Colon (tissue), 2 donors: ENCODE data around the gene ATG2B.

ENCODE experiments used
- FAIRE-seq: peaks from 2 replicates; lab custom pipeline; 2012; peaks lifted over from hg19 to GRCh38; lab: Jason Lieb, UNC
- donor health status: control.
- donor health status: control.

ATG2B gene

DNA sequence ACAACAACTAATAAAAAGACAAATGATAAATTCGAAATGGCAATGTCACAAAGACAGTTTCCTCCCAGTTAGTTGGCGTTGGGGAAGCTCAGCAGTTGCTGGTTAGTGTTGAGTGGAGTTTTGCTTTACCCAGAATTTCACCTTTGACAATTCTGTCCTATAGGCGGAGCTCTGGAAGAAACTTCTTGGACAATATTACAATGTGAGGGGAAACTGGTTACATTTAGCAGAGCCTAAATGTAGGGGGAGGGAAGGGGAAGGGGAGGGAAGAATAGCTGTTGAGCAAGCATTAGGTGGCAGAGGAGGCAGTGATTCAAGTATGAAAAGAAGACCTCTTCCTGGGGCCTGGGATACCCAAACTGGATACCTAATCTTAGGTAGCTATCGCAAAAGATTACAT is 55.7 kb downstream of the ATG2B start:
- FAIRE-seq, result no peak

DNA sequence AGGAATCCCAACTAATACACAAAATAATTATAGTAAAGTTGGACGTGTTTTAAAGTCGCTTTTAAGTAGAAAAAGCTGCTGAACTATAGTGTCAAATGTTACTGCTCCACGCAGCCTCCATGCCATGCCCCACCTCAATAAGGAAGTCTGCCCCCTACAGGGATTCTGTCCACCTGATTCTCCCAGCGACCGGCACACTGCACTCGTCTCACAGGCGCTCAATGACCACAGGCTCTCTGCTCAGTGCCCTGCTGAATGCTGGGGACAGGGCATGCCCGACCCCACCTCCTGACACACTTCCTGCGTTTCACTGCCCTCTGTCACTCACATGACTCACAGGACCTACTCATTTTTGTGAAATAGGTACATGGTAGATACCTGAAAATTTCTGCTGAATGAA is 58.2 kb downstream of the ATG2B start:
- FAIRE-seq, result no peak

DNA sequence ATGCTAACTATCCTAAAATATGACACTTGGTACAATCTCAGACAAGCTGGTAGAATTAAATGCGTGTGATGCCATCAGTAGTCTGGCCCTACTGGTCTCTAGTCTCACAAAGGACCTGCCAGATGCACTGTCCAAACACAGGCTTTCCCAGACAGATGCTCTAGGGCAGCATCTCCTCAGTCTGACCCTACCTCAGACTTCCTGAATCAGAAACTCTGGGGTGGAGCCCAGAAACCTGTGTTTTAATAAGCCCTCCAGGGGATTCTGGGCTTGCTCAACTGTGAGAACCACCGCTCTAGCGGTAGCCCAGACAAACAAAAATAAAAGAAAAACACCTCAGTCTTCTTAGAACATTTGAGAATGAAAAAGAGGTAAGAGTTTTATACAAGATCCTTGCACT is 59.2 kb downstream of the ATG2B start:
- no peak for FAIRE-seq

DNA sequence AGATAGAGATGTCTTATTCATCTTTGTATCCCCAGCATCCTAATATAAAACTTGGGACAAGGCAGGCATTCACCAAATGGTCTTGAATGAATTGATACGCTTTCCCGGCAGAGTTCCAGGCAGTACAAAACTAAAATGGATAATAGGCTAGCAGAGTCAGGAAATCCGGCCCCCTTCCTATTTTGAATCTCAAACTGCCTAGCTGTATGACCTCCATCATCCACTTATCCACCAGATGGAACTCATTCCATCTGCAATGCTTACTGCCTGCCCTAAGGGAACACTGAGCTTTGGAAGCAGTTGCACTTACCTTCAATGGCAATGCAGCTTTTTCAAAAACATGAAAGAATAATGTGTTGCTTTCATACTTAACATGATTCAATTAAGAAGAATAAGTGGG is 63.7 kb downstream of the ATG2B start:
- FAIRE-seq, result no peak

DNA sequence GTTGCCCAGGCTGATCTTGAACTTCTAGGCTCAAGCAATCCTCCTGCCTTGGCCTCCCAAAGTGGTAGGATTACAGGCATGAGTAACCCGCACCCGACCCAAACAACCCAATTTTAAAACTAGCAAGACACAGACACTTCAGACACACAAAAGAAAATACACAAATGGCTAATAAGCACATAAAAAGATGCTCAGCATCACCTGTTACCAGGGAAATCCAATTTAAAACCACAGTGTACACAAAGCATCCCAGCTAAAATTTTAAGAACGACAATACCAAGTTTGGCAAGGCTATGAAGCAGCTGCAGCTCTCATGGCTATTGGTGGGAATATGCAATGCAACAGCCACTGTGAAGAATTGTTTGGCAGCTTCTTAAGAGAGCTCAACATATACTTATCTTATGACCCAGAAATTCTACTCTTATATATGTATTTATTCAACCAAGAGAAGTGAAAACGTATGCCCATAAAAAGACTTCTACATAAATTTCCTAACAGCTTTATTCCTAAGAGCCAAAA is 65.1 kb downstream of the ATG2B start:
- no peak for FAIRE-seq

DNA sequence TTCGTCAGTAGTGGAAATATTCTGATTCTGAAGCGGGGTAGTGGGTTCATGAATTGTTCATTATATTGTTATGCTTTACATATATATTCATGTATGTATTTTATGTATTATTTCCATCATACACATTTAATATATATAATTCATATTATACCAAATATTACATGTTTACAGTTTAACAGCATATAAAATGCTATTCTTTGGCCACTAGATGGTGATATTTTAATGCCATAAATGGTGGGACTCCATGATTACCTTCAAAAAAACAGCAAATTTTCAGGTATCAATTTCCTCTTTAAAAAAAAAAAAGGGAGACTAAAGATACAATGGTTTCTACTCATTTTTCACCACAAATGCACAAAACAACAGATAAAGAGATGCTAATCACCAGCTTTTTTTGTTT is 66.1 kb downstream of the ATG2B start:
- FAIRE-seq, result peak; percentile 60

DNA sequence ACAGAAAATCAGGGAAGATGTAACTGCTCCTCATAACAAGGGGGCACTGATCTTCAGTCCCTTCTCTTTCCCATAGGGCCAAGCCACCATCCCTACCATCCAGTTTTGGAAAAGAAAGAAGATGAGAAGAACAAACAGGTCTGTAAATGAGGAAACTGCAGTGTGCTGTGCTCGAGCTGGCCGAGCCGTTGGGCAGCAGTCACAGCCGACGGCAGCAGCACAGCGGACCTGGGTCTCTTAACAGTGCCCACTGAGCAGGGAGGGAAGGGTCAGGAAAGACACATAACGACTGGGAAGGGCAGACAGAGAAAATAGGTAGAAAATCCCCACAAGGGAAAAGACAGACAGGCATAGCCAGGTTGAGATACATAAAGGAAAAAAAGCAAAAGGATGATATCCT is 68.9 kb downstream of the ATG2B start:
- FAIRE-seq, result no peak

DNA sequence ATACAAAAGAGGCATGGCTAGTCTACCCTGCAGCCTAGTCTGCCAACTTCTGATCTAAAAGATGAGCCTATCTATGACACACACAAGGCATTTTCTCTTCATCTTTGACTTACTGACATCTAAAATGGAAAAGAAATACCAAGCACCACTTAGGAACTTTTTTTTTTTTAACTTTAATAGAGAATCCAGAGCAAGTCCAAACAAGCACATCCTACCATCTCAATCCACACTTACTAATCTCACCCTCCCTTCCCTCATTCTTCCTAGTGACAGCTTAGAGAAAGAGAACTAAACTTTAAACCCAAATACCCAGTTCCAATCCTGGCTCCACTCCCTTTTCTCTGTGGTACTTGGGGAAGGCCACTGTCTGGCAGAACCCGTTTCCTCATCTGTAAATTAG is 75.3 kb downstream of the ATG2B start:
- FAIRE-seq, result no peak

DNA sequence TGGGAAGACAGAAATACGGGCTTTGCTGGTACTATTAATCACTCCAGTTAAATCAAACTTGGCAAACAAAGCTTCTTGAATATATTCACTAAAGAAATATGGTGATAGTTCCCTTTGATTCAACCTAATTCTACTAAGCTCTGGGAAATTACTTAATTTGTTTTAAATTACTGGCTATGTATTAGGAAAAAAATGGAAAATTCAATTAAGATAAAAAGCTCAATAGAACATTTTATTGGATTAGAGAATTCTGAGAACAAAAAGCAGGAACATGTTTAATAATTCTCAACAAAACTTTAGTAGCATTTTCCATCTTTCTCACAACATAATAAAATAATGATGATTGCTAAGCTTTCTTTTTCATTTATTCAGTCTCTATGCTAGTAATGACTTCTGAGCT is 76.9 kb downstream of the ATG2B start:
- FAIRE-seq, result no peak

DNA sequence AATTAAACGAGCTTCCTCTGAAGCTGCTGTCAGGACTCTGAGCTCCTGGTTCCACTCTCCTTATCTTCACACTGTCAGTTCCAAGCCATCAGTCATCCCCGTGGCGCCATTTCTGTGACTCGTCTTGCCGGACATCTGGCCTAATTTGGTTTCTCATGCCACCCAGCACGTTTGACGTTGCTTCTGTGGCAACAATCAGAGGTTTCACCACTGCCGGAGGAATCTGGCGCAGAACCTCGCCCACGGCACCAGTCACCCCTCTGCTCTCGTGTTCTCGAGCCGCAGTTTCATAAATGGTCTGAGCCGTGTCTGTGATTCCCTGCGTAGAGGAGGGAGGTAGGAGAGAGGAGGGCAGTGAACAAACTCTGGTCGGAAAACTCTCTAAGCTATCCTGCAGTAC is 77.5 kb downstream of the ATG2B start:
- FAIRE-seq, result no peak

DNA sequence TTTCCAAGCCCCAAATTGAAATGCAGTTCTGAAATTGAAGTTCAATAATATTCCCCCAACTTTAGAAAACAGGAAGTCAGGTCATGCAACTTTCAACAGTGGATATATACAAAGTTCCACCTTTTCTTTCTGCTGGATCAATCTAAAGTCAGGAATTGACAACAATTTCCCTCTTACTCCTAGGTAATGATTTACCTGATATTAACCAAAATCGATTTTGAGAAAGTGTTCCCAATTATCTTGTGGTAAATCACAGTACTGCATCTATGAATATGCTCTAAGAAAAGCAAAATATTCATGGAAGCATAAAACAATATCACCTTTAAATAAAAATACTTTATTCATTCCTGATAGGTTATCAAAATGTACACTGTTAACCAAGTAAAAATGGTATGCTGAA is 78.7 kb downstream of the ATG2B start:
- FAIRE-seq, result no peak

DNA sequence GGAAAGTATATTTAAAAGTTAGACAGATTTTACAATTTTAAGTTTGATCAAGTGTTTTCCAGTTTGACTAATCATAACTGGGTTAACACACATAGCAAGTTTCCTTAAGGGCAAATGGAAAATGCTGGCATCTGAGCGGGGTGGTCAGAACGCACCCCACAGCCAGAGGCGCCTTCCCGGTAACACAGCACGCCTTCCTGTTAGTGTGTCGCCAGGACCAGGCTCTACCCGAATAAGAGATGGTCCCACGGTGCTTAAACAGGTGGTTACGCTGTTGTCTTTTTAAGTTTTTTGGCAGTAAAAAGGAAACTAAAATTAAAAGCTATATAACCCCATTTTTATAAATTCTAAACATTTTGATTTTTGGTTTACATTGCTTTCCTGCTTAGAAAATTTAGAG is 79.1 kb downstream of the ATG2B start:
- no peak for FAIRE-seq

DNA sequence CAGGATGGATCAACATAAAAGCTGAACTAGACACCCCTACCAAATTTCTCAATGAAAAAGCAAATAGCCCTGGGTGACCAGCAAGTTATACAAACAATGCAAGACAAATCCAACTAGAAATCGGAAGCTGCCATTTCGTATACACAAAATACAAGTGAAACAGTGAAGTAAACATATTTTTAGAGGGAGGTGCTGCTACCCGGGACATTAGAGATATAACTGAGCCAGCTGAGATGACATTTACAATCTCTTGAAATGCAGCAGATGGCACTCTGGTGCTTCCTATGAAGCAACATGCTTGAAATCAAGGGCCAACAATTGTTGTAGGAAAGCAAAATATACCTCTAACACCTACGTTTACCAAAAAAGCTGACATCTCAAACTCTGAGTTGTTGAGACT is 81.7 kb downstream of the ATG2B start:
- no peak for FAIRE-seq

DNA sequence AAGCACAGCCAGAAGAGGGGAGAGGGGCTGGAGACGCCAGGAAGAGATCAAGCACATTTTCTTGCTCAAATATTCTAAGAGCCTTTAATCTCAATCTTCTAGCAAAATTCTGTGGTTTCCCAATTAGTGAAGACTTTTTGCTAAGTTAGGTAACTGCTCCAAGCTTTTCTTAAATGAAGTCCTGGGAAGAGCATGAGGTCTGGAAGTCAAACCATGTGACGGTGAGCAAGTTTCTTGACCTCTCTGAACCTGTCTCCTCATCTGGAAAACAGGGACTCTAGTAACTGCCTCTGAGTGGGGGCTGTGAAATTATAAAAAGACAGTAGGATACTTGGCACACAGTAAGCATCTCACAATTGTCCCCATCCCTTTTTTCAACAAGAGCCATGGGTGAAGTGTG is 83.0 kb downstream of the ATG2B start:
- no peak for FAIRE-seq

DNA sequence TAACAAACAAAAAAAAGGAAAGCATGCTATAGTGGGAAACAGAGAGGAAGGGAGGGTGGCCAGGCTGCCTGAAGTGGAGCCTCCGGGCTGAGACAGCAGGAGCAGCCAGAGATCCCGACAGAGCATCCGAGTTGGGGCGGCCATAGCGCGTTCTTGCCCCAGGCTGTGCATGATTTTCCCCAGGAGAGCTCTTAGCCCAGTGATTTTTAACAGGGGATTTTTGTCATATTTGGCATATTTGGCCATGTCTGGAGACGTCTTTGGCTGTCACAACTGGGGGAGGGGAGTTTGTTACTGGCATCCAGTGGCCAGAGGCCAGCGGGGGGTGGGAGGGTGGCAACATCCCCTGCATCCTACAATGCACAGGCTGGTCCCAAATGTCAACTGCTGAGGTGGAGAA is 83.6 kb downstream of the ATG2B start:
- FAIRE-seq, result no peak

DNA sequence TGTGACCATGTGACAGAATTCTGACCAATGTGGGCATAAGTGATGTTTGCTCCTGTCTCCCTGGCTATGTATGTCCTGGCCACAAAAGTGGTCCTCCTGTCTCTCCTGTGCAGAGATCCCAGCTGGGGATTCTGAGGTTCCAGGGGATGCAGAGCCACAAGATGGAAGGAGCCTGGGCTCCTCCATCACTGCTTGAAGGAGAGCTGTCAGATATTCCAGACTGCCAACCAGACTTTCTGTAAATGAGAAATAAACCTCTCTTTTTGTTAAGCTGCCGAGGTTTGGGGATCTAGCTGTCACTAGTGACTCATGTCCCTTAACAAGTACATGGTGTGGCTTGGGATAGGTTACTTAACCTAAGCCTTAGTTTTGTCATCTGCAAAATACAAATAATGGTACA is 85.3 kb downstream of the ATG2B start:
- FAIRE-seq, result no peak

DNA sequence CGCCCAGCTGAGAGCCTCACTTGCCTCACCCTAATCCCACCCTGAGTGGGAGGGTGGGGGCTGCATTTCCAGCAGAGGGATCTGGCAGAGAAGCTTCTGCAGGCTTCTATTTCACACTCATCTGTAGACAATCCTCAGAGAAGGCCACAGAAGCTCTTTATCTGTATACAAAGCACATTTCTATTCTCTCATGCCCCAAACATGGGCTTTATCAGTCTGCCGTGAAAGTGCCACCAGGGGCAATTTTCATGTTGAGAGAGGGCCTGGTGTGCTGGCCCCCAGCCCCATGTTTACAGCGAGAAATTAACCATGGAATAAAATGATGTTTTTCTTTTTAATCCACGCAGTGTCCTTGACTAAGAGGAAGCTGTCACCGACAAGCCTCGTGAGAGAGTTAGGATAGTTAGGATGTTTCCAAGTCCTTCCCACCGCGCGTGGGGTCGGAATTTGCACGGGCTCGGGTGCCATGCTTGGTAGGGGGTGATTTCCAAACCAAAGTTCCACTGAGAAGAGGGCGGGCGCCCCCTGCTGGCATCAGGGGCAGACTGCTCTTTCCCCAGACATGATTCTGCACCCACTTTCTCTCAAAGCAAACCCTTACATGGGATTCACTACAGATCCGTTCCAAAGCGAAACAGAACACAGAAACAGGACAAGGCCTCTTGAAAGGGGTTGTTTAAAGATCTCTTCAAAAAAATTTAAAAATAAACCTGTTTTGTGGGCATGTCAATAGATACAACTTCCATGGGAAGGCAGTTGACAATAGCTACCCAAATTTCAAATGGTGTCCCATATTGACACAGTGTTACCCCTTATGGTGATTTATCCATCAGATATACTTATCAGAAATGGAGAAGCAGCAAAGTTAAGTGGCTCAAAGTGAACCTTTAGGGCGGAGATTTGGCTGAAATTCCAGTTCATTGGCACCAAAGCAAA is 87.7 kb downstream of the ATG2B start:
- no peak for FAIRE-seq

DNA sequence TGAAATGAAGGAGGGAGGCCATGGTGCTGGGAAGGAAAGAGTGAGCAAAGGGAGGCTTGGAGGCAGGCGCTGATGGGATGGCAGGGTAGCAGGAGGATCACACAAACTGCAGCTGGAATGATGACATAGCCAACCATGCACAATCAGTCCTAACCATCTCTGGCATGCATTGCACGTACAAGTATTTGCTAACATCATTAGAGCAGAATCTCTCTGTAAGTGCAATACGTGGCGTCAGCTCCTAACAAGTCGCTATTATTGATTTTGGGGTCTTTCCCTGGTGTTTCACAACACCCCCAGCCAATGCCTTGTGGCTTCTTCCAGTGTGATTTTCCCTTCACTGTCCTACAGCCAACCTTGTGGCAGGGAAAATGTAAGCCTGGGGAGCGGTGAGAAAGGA is 88.6 kb downstream of the ATG2B start:
- no peak for FAIRE-seq

DNA sequence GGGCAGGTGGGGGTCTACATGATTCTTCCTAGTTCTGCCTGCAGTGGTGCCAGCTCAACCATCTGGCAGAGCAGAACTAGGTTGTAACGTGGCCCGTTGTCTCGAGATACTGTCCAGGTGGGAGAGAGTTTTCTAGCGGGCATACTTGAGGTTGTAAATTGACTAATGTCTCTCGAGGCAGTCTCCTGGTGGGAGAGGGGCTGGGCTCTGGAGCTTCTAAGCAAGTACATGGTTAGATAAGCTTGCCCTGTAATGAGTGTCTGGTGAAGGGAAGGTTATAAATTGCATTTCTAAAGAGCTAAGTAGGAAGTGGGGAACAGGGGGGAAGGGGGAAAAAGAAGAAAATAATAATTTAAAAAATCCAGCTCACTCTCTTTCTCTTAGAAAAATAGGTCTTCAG is 89.0 kb downstream of the ATG2B start:
- no peak for FAIRE-seq

DNA sequence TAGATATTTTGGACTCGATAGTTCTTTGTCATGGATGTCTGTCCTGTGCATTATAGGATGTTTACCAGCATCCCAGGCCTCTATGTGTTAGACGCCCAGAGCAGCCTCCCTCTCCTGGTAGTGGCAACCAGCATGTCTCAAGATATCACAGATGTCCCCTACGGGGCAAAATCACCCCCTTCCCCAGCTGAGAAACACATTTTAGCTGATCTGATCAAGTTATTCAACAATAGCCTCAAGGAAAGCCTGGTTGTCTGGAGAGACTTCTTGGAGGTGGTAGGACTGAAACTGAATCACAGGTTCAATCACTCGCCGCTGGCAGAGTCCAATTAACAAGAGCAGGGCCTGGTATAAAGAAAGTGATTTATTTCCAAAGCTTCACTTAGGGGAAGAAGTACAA is 89.5 kb downstream of the ATG2B start:
- no peak for FAIRE-seq

DNA sequence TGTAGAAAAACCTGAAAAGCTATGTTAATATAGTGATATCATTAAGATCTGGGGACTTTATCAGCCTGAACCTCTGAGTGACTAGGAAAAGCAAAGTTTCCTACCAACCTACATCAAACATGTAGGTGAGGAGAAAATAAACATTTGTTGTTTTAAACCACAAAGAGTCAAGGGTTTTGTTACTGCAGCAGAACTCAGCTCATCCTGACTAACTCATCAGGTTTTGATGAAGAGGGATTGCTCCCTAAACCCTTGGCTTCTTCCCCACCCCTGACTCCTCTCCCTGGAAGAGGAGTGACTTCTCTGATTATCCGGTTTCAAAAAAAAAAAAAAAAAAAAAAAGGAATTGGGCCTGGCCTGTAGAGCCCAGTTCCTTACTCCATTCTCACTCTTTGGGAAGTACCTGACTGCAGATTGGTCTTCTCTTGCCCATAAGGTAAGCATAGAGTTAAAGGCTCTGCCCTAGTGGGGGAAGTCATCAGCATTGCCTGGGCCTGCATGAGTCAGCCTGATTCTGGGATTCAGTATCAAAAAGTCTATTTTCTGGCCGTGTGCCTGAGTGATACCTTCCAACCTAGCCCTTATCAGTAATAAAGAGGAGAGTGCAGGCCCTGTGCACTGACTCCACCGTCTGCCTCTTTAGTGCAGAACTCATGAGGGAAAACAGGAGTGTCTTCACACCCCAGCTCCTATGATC is 90.2 kb downstream of the ATG2B start:
- FAIRE-seq, result no peak

DNA sequence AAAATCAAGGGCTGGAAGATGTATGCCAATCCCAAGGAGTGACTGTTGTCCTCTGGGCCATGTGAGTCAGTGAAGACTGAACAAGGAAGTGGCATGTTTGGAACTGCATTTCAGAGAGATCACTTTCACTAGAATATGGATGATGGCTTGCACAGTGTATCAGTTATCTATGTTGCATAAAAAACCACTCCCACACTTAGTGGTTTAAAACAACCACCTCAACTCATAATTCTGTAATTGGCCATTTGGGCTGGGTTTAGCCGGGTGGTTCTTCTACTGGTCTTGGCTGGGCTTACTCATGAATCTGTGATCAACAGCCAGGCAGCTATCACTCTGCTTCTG is 91.7 kb downstream of the ATG2B start:
- no peak for FAIRE-seq

DNA sequence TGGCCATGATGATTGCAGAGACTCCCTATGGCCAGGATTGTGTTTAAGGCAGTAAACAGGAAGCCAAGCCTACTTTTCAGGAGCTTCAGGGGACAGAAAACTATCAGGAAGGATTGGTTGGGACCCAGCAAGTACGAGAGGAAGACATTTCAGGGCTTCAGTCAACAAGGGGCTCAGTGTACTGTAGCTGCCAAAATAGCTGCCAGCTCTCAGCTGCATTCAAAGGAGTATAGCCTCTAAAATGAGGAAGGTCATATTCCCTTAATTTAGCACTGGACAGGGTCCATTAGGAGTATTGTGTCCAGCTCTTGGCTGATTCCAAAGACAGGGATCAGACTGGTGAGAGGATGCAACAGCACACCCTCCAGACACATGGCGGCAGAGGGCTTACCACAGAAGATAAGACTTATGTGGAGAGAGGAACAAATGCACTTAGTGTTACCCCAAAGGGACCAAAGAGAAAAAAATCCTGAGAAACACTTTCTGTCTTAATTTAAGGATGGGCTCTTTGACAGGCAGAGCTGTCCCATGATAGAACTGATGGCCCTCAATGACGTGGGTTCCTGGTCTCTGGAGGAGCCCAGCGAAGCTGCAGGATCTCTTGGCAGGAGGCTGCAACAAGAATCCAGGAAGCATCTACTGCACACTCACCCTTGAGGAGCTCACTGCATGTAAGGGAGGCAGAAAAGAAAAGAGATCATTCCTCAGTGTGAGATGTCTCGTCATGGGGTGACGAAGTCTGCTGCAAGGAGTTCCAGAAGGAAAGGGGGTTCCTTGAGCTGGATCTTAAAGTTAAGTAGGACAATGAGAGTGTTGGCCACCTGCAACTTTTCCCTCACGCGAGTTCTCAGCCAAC is 92.3 kb downstream of the ATG2B start:
- FAIRE-seq, result no peak
